Fibroblast of lung (primary cell): Measurements from ENCODE around the gene ITPR1. TPM values are rescaled to one million over a fixed set of nuclear protein-coding genes. Genes with fewer than 3 reads are reported as not detected.
A peak's percentile ranks its signal among the peaks of the same experiment; 100 is the strongest.

Experiments used
- DNase-seq, 2 donors: peaks; one replicate each; pipeline versions ENCODE4 v3.0.0 to v3.0.0-alpha.2; 2010; ENCODE audit warnings: low read depth in 2 of 2
- H2AFZ ChIP-seq: 2 replicates; pipeline ENCODE4 v1.5.1; 2012; ENCODE audit warnings: low read length, control low read depth, inconsistent platforms
- H3K27ac ChIP-seq: 2 replicates; pipeline ENCODE4 v1.5.1; 2011; ENCODE audit warnings: low read length, control low read depth; ENCODE audit not compliant: insufficient read depth
- H3K27me3 ChIP-seq: 2 replicates; pipeline ENCODE4 v1.5.1; 2011; ENCODE audit warnings: mild to moderate bottlenecking, low read length; ENCODE audit not compliant: control insufficient read depth, insufficient read depth
- H3K36me3 ChIP-seq: 2 replicates; pipeline ENCODE4 v1.5.1; 2011; ENCODE audit warnings: low read length; ENCODE audit not compliant: control insufficient read depth, insufficient read depth
- H3K4me1 ChIP-seq: 2 replicates; pipeline ENCODE4 v1.5.1; 2011; ENCODE audit warnings: low read length; ENCODE audit not compliant: control insufficient read depth, insufficient read depth; ENCODE audit errors: extremely low read depth
- H3K4me2 ChIP-seq: 2 replicates; pipeline ENCODE4 v1.5.1; 2011; ENCODE audit warnings: low read length, control low read depth; ENCODE audit not compliant: insufficient read depth; ENCODE audit errors: extremely low read depth
- H3K4me3 ChIP-seq, 4 experiments: fragments of 200-600 bp in 1 of 4; sonication (generic) in 1 of 4; replicated peaks in 1 of 4; 2 replicates each; pipeline ENCODE4 v1.5.1; 2011 to 2016; ENCODE audit warnings: low read length in 4 of 4, low read depth in 3 of 4, mild to moderate bottlenecking in 3 of 4, control low read depth in 2 of 4, inconsistent platforms in 1 of 4, mixed read lengths in 1 of 4; ENCODE audit not compliant: insufficient read depth in 1 of 4; ENCODE audit errors: control extremely low read depth in 1 of 4
- H3K79me2 ChIP-seq: 2 replicates; pipeline ENCODE4 v1.5.1; 2012; ENCODE audit warnings: mild to moderate bottlenecking, low read length, inconsistent platforms; ENCODE audit not compliant: control insufficient read depth, insufficient read depth
- H3K9ac ChIP-seq: 2 replicates; pipeline ENCODE4 v1.5.1; 2011; ENCODE audit warnings: mild to moderate bottlenecking, low read length, control low read depth; ENCODE audit not compliant: insufficient read depth
- H3K9me3 ChIP-seq: 2 replicates; pipeline ENCODE4 v1.5.1; 2012; ENCODE audit warnings: low read depth, low read length; ENCODE audit not compliant: control insufficient read depth, insufficient read depth
- H4K20me1 ChIP-seq: 2 replicates; pipeline ENCODE4 v1.5.1; 2011; ENCODE audit warnings: low read length; ENCODE audit not compliant: control insufficient read depth, insufficient read depth; ENCODE audit errors: extremely low read depth
- EZH2 ChIP-seq: IDR thresholded peaks from 2 replicates; pipeline ENCODE4 v1.5.1; 2012; ENCODE audit warnings: low read length, control low read depth, mild to moderate bottlenecking; ENCODE audit errors: missing control alignments
- polyA plus RNA-seq, 2 donors: library from polyadenylated mRNA; depleted of rRNA in 1 of 2; stranded (reverse) in 1 of 2; unstranded in 1 of 2; fragments of >200 nt; gene quantifications; 2 replicates each; pipeline ENCODE4 v1.2.1, GENCODE V29; 2011 to 2012; ENCODE audit warnings: missing spikeins in 1 of 2
- total RNA-seq: library from RNA; depleted of rRNA; stranded (reverse); fragments of >200 nt; gene quantifications from 2 replicates; pipeline ENCODE4 v1.2.1, GENCODE V29; 2014
- TF ChIP-seq, protein P1 (sequence below), 2 donors: IDR thresholded peaks in 1 of 2; conservative IDR thresholded peaks in 1 of 2; 1 replicate in 1 of 2; 2 replicates in 1 of 2; pipeline ENCODE4 v1.5.1; 2011 to 2012; ENCODE audit warnings: low read length in 2 of 2, control low read depth in 1 of 2, inconsistent platforms in 1 of 2, low read depth in 1 of 2, mild to moderate bottlenecking in 1 of 2

ITPR1 gene
- total and polyA plus RNA-seq, 2 donors (not counting 1 experiment from before 2014, with no cell fraction given): 19.2 to 87.0 TPM

DNA sequence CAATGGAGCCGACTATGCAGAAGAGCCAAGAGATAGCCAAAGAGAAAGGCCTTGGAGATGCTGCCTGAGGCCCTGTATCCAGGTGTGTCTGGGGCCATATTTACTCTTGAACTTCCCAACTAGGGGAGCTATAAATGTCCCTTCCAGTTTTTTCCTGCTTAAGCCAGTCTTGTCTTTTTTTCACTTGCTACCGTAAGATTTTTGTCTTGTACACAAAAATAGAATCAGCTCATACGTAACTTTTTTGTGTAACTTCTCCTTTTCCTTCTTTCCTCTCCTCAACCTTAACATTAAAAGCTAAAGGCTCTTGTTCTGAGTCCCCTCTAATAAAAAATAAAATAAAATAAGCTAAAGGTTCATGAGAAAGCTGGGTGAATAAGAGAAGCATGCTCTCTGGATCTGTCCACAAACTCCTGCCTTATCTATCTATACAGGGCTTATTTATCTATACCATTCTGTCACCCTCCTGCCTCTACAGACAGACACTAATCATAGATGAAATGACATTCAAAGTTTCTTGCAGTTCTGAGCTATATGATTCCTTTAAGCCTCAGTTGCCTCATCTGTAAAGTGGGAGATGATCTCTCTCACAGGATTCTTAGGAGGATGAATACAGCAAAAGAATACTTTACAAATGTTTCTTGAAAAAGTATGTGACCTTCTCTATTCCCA lies 30.6 kb upstream of the ITPR1 start:
- H4K20me1 ChIP-seq: no peaks in the 10 kb centered on the region
- no peak overlapping the region for H3K9ac ChIP-seq
- no peaks in the 10 kb centered on the region for H3K9me3 ChIP-seq
- H3K4me1 ChIP-seq: no peaks in the 10 kb centered on the region
- H3K36me3 ChIP-seq: no peaks in the 10 kb centered on the region
- no peak for DNase-seq
- H3K4me3 ChIP-seq: no peak overlapping the region
- no peak overlapping the region for H3K27ac ChIP-seq
- no peaks in the 10 kb centered on the region for H3K27me3 ChIP-seq
- TF ChIP-seq, protein P1, sequence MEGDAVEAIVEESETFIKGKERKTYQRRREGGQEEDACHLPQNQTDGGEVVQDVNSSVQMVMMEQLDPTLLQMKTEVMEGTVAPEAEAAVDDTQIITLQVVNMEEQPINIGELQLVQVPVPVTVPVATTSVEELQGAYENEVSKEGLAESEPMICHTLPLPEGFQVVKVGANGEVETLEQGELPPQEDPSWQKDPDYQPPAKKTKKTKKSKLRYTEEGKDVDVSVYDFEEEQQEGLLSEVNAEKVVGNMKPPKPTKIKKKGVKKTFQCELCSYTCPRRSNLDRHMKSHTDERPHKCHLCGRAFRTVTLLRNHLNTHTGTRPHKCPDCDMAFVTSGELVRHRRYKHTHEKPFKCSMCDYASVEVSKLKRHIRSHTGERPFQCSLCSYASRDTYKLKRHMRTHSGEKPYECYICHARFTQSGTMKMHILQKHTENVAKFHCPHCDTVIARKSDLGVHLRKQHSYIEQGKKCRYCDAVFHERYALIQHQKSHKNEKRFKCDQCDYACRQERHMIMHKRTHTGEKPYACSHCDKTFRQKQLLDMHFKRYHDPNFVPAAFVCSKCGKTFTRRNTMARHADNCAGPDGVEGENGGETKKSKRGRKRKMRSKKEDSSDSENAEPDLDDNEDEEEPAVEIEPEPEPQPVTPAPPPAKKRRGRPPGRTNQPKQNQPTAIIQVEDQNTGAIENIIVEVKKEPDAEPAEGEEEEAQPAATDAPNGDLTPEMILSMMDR (conservative IDR thresholded peaks at IDR 0.05 in 1 of 2, IDR thresholded peaks at IDR 0.05 in 1 of 2; ENCODE audit: low read depth in 1 of 2, low read length in 2 of 2): no peak
- no peak for TF ChIP-seq EZH2
- no peak overlapping the region for H3K4me2 ChIP-seq
- no peak overlapping the region for H2AFZ ChIP-seq
- peaks cover 2% of the 10 kb centered on the region for H3K79me2 ChIP-seq

DNA sequence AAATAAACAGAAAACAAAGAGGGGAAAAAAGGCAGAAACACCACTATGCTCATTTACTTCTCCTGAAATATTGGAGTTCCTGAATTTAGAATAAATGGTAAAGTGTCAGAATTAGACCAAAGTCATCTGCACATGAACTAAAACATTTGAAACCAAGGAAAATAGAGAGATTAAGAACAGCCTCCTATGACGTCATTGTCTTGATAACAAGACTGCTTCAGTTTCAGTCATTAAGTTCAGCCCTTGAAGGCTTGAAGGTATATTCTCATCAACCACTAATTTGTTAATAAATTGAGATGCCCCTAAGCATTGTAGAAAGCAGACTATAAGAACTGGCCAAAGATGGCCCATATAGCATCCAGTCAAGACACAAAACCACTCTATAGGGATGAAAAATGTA lies 28.6 kb upstream of the ITPR1 start:
- H3K9ac ChIP-seq: no peak overlapping the region
- no peaks in the 10 kb centered on the region for H3K9me3 ChIP-seq
- DNase-seq: no peak
- H3K4me1 ChIP-seq: no peaks in the 10 kb centered on the region
- H3K36me3 ChIP-seq: no peaks in the 10 kb centered on the region
- no peak overlapping the region for H3K4me3 ChIP-seq
- H3K79me2 ChIP-seq: peaks cover 2% of the 10 kb centered on the region
- no peak overlapping the region for H3K27ac ChIP-seq
- no peak overlapping the region for H2AFZ ChIP-seq
- H3K4me2 ChIP-seq: no peak overlapping the region
- TF ChIP-seq, protein P1 (conservative IDR thresholded peaks at IDR 0.05 in 1 of 2, IDR thresholded peaks at IDR 0.05 in 1 of 2; ENCODE audit: low read depth in 1 of 2, low read length in 2 of 2): no peak
- TF ChIP-seq EZH2: no peak
- no peaks in the 10 kb centered on the region for H3K27me3 ChIP-seq
- H4K20me1 ChIP-seq: no peaks in the 10 kb centered on the region

DNA sequence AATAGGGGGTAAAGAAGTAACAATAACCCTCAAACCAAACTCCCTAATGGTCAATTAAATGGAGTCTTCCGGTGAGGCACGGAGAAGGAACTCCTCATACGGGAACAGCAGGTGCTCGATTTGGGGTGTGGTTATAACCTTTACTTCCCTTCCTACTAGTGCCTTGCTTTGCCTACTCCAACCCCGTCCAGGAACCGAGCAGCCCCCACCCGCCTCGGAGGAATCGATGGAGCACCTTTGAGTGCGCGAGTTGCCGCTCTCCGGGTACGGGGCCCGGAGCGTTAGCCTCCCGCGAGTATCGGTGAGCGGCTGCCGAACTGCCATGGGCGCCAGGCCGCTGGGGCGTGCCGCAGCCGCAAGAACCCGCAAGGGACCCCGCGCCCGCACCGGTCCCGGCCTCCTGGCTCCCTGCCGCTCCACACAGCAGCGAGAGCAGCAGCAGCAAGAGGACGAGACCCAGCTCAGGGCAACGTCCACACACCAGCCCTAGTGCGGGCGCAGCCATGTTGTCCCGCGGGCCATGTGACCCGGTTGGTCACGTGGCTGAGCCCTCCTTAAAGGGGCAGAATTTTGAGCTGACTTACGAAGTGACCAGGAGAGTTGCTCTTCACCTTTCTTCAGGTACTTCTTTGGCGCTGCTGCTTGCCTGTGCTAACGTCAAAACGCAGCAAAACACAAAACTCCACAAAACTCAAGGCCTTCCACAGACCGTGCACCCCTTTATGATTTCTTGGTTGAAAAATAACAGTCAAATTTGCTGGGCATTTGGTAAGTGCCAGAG lies 26.2 kb upstream of the ITPR1 start, which contains the start of gene SUMF1:
TSS of gene SUMF1 (minus strand) at position 529 of the 781 bp plus-strand sequence. CDS start at position 505, 24 bp downstream.
- Histone ChIP-seq H2AFZ (peak within 1 kb of the TSS; percentile 98), H3K27me3 (no peaks in the 10 kb centered on the region), H3K4me3 (peak within 1 kb of the TSS; percentile 49 to 97 (median 82)), H3K9ac (peak within 1 kb of the TSS; percentile 94), H3K4me2 (peak within 1 kb of the TSS; percentile 100), H3K27ac (peak within 1 kb of the TSS; percentile 72), H3K9me3 (no peaks in the 10 kb centered on the region), H3K4me1 (no peaks in the 10 kb centered on the region), H4K20me1 (no peaks in the 10 kb centered on the region), H3K79me2 (peaks cover 2% of the 10 kb centered on the region), H3K36me3 (no peaks in the 10 kb centered on the region)
- DNase-seq: peak; percentile 74 to 78
- no peak for TF ChIP-seq EZH2
- TF ChIP-seq, protein P1 (conservative IDR thresholded peaks at IDR 0.05 in 1 of 2, IDR thresholded peaks at IDR 0.05 in 1 of 2; ENCODE audit: low read depth in 1 of 2, low read length in 2 of 2): no peak
